ENCODE measurements around the gene ISG20L2.

The ISG20L2 gene

GRCh38 chr1:156681196-156681960 lies 47.2 kb downstream of the ISG20L2 start:
- H3K36me3 ChIP-seq (ENCODE audit: insufficient read depth, low read length) = no peaks in the 10 kb centered on the region
- H3K27me3 ChIP-seq (ENCODE audit: insufficient read depth, low read length) = peaks cover 13% of the 10 kb centered on the region
- H3K79me2 ChIP-seq (ENCODE audit: insufficient read depth, low read length) = no peaks in the 10 kb centered on the region
- no peak overlapping the region for H3K4me2 ChIP-seq (ENCODE audit: low read length)
- H3K4me3 ChIP-seq (ENCODE audit: low read depth, low read length, poor library complexity, severe bottlenecking) = no peak overlapping the region
- H3K9me3 ChIP-seq (ENCODE audit: low read length) = no peaks in the 10 kb centered on the region
- no peak overlapping the region for H3K9ac ChIP-seq (ENCODE audit: low read length)
- H3K4me1 ChIP-seq (ENCODE audit: insufficient read depth, low read length, severe bottlenecking) = no peaks in the 10 kb centered on the region
- H3K27ac ChIP-seq (ENCODE audit: low read depth, low read length, poor library complexity, severe bottlenecking) = no peak overlapping the region
- TF ChIP-seq EZH2 (IDR thresholded peaks at IDR 0.05; ENCODE audit: borderline replicate concordance, low read length) (no peak), CTCF (IDR thresholded peaks at IDR 0.05; ENCODE audit: low read length) (no peak)
- no peak overlapping the region for H2AFZ ChIP-seq (ENCODE audit: low read length)
- no peaks in the 10 kb centered on the region for H4K20me1 ChIP-seq (ENCODE audit: insufficient read depth, low read length)
- H3F3A ChIP-seq (ENCODE audit: insufficient read depth, low read length) = no peaks in the 10 kb centered on the region
- no peaks in the 10 kb centered on the region for H3K9me2 ChIP-seq (ENCODE audit: low read depth, low read length)

GRCh38 chr1:156680056-156680455 lies 48.5 kb downstream of the ISG20L2 start:
- Histone ChIP-seq H3K36me3 (ENCODE audit: insufficient read depth, low read length) (no peaks in the 10 kb centered on the region), H3K79me2 (ENCODE audit: insufficient read depth, low read length) (no peaks in the 10 kb centered on the region), H4K20me1 (ENCODE audit: insufficient read depth, low read length) (no peaks in the 10 kb centered on the region), H3K9ac (ENCODE audit: low read length) (no peak overlapping the region), H2AFZ (ENCODE audit: low read length) (no peak overlapping the region), H3K9me3 (ENCODE audit: low read length) (no peaks in the 10 kb centered on the region), H3K27ac (ENCODE audit: low read depth, low read length, poor library complexity, severe bottlenecking) (no peak overlapping the region), H3K4me3 (ENCODE audit: low read depth, low read length, poor library complexity, severe bottlenecking) (no peak overlapping the region), H3K4me1 (ENCODE audit: insufficient read depth, low read length, severe bottlenecking) (no peaks in the 10 kb centered on the region), H3F3A (ENCODE audit: insufficient read depth, low read length) (no peaks in the 10 kb centered on the region), H3K9me2 (ENCODE audit: low read depth, low read length) (no peaks in the 10 kb centered on the region), H3K27me3 (ENCODE audit: insufficient read depth, low read length) (peaks cover 13% of the 10 kb centered on the region), H3K4me2 (ENCODE audit: low read length) (no peak overlapping the region)
- no peak for TF ChIP-seq EZH2 (IDR thresholded peaks at IDR 0.05; ENCODE audit: borderline replicate concordance, low read length)
- TF ChIP-seq CTCF (IDR thresholded peaks at IDR 0.05; ENCODE audit: low read length) = no peak

- Histone ChIP-seq H3K79me2 (ENCODE audit: insufficient read depth, low read length) (no peaks in the 10 kb centered on the region), H2AFZ (ENCODE audit: low read length) (no peak overlapping the region), H3K9me2 (ENCODE audit: low read depth, low read length) (no peaks in the 10 kb centered on the region), H3K9me3 (ENCODE audit: low read length) (no peaks in the 10 kb centered on the region), H3F3A (ENCODE audit: insufficient read depth, low read length) (no peaks in the 10 kb centered on the region), H3K27ac (ENCODE audit: low read depth, low read length, poor library complexity, severe bottlenecking) (no peak overlapping the region), H3K9ac (ENCODE audit: low read length) (no peak overlapping the region), H3K4me3 (ENCODE audit: low read depth, low read length, poor library complexity, severe bottlenecking) (no peak overlapping the region), H3K4me1 (ENCODE audit: insufficient read depth, low read length, severe bottlenecking) (no peaks in the 10 kb centered on the region), H3K27me3 (ENCODE audit: insufficient read depth, low read length) (peaks cover 13% of the 10 kb centered on the region), H3K36me3 (ENCODE audit: insufficient read depth, low read length) (no peaks in the 10 kb centered on the region), H3K4me2 (ENCODE audit: low read length) (no peak overlapping the region), H4K20me1 (ENCODE audit: insufficient read depth, low read length) (no peaks in the 10 kb centered on the region)
- TF ChIP-seq CTCF (IDR thresholded peaks at IDR 0.05; ENCODE audit: low read length) (peak; percentile 82), EZH2 (IDR thresholded peaks at IDR 0.05; ENCODE audit: borderline replicate concordance, low read length) (no peak)
These were observed 50.7 kb downstream of the ISG20L2 start for GRCh38 chr1:156677616-156678596.

All from OCI-LY1 (cell line).